Mucosa of descending colon (tissue), 3 donors: ENCODE results near the gene VDR. TPM values are rescaled to one million over a fixed set of nuclear protein-coding genes. Genes with fewer than 3 reads are reported as not detected.

Experiments used
- ATAC-seq: fragments of 200-7000 bp; cut with Tn5 transposase; one replicate; pipeline ENCODE4 v1.9.1; 2020; ENCODE audit warnings: mild to moderate bottlenecking, moderate library complexity
- DNase-seq, 3 donors: peaks; one replicate each; pipeline ENCODE4 v3.0.0-alpha.2; 2020
- H3K36me3 ChIP-seq: fragments of 200-600 bp; one replicate; pipeline ENCODE4 v1.8.0; 2021; ENCODE audit warnings: low read depth, mild to moderate bottlenecking
- H3K4me1 ChIP-seq: fragments of 200-600 bp; one replicate; pipeline ENCODE4 v1.8.0; 2021; ENCODE audit warnings: low read depth, mild to moderate bottlenecking
- H3K4me3 ChIP-seq: fragments of 200-600 bp; one replicate; pipeline ENCODE4 v1.8.0; 2021; ENCODE audit warnings: mild to moderate bottlenecking
- H3K9me3 ChIP-seq: fragments of 200-600 bp; one replicate; pipeline ENCODE4 v1.8.0; 2021; ENCODE audit warnings: mild to moderate bottlenecking
- CTCF ChIP-seq: fragments of 200-600 bp; IDR thresholded peaks from one replicate; pipeline ENCODE4 v1.8.0; 2022; ENCODE audit warnings: antibody characterized with exemption, mild to moderate bottlenecking
- intact Hi-C, 2 donors: fragments of 100-400 bp; cut with DNase I in 1 of 2; cut with micrococcal nuclease in 1 of 2; formaldehyde crosslinking; loops; one replicate each; pipeline versions ENCODE4 v1.11.0 to v1.11.1; 2022; cut with DNase I, micrococcal nuclease
- total RNA-seq, 3 donors: library from RNA; stranded (reverse); fragmentation: NEBNext Ultra II Directional in 2 of 3; extraction: Animal tissue kit (Norgen Biotek cat#: 25700) in 2 of 3; gene quantifications; one replicate each; pipeline versions ENCODE4 v1.2.1 to v1.2.4, GENCODE V29; 2021 to 2023
- donor health status: DM: no; HTN: no; CAD: no; lungs with moderate emphysema.
- donor health status: DM: no; HTN: no; CAD: no.
- donor health status: DM: no; HTN: yes; CAD: no.

The VDR gene
- total RNA-seq, 3 donors from 2014 or later, result 69.5 to 175 (median 162) TPM

GRCh38 chr12:47856094-47856493 is 48.7 kb downstream of the VDR start:
- TF ChIP-seq CTCF, result no peak
- H3K9me3 ChIP-seq, result no peaks in the 10 kb centered on the region
- DNase-seq, result no peak
- no peak for ATAC-seq
- peaks cover 4% of the 10 kb centered on the region for H3K36me3 ChIP-seq
- H3K4me3 ChIP-seq, result no peak overlapping the region
- no peaks in the 10 kb centered on the region for H3K4me1 ChIP-seq
- intact Hi-C loops, result no loop called here

- Histone ChIP-seq H3K4me1 (no peaks in the 10 kb centered on the region), H3K4me3 (no peak overlapping the region), H3K36me3 (peaks cover 4% of the 10 kb centered on the region), H3K9me3 (no peaks in the 10 kb centered on the region)
- DNase-seq (no peak), ATAC-seq (no peak)
- intact Hi-C loops, result no loop called here
- no peak for TF ChIP-seq CTCF
Measured at GRCh38 chr12:47855502-47855901, 49.3 kb downstream of the VDR start.

- H3K36me3 ChIP-seq, result peaks cover 4% of the 10 kb centered on the region
- DNase-seq, result no peak
- intact Hi-C loops, result no loop called here
- ATAC-seq, result no peak
- no peaks in the 10 kb centered on the region for H3K9me3 ChIP-seq
- no peak overlapping the region for H3K4me3 ChIP-seq
- TF ChIP-seq CTCF, result no peak
- H3K4me1 ChIP-seq, result no peaks in the 10 kb centered on the region
Measured at GRCh38 chr12:47854531-47854930, 50.3 kb downstream of the VDR start.

GRCh38 chr12:47852096-47852571 is 52.7 kb downstream of the VDR start:
- intact Hi-C loops, result no loop called here
- no peak for TF ChIP-seq CTCF
- no peak for ATAC-seq
- Histone ChIP-seq H3K9me3 (no peaks in the 10 kb centered on the region), H3K4me3 (no peak overlapping the region), H3K36me3 (peaks cover 1% of the 10 kb centered on the region), H3K4me1 (no peaks in the 10 kb centered on the region)
- DNase-seq, result no peak

GRCh38 chr12:47851303-47851952 is 53.4 kb downstream of the VDR start:
- Histone ChIP-seq H3K36me3 (no peaks in the 10 kb centered on the region), H3K9me3 (no peaks in the 10 kb centered on the region), H3K4me3 (no peak overlapping the region), H3K4me1 (no peaks in the 10 kb centered on the region)
- ATAC-seq (no peak), DNase-seq (no peak)
- intact Hi-C loops, result no loop called here
- TF ChIP-seq CTCF, result no peak
